ENCODE results near the gene RHBDL2.

- TF ChIP-seq, protein P1, sequence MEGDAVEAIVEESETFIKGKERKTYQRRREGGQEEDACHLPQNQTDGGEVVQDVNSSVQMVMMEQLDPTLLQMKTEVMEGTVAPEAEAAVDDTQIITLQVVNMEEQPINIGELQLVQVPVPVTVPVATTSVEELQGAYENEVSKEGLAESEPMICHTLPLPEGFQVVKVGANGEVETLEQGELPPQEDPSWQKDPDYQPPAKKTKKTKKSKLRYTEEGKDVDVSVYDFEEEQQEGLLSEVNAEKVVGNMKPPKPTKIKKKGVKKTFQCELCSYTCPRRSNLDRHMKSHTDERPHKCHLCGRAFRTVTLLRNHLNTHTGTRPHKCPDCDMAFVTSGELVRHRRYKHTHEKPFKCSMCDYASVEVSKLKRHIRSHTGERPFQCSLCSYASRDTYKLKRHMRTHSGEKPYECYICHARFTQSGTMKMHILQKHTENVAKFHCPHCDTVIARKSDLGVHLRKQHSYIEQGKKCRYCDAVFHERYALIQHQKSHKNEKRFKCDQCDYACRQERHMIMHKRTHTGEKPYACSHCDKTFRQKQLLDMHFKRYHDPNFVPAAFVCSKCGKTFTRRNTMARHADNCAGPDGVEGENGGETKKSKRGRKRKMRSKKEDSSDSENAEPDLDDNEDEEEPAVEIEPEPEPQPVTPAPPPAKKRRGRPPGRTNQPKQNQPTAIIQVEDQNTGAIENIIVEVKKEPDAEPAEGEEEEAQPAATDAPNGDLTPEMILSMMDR (IDR thresholded peaks at IDR 0.05; ENCODE audit: low read length) = no peak
- no peak for TF ChIP-seq EZH2 (IDR thresholded peaks at IDR 0.05; ENCODE audit: borderline replicate concordance, low read length)
Observed at GRCh38 chr1:38846210-38846609, 95.4 kb downstream of the RHBDL2 start.
